ENCODE results near the gene TMPRSS3.

The TMPRSS3 gene

GRCh38 chr21:42435401-42435800 is 39.5 kb upstream of the TMPRSS3 start:
- no peak for DNase-seq (ENCODE audit: low read depth, low spot score)
- Histone ChIP-seq H3K9me3 (ENCODE audit: insufficient read depth, low read length) (peaks cover 7% of the 10 kb centered on the region; the same call in 1 of the 2 replicates), H3K36me3 (ENCODE audit: insufficient read depth, insufficient read length, low read length) (no peaks in the 10 kb centered on the region), H3K27me3 (ENCODE audit: insufficient read depth, insufficient read length) (peaks cover 31% of the 10 kb centered on the region), H3K9ac (ENCODE audit: insufficient read length, low read depth) (no peak overlapping the region), H3K4me1 (ENCODE audit: insufficient read depth, insufficient read length) (peaks cover 5% of the 10 kb centered on the region), H3K4me3 (ENCODE audit: insufficient read length, low read depth) (no peak overlapping the region)
- no peak for TF ChIP-seq SUZ12 (IDR thresholded peaks at IDR 0.05; ENCODE audit: extremely low read depth, insufficient read depth, insufficient read length)
- TF ChIP-seq ZNF274 (IDR thresholded peaks at IDR 0.05; ENCODE audit: low read depth, low read length): no peak
- no peak for TF ChIP-seq YY1 (IDR thresholded peaks at IDR 0.05; ENCODE audit: insufficient read depth, insufficient read length)

DNA sequence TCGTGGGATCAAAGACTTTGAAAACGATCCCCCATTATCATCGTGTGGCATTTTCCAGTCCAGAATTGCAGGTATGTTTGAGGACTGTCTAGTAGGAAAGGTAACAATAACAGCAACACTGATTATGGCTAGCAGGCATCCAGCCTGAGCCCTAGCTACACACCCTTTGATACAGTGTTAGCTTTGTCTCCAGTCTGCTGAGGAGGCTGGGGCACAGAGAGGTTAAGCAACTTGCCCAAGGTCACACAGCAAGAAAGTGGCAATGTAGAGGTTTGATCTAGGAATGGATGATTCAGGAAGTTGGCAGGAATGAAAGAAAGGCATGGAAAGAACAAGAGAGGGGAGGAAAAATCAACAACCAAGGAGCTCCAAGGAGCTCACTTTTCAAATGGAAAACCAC is 39.0 kb upstream of the TMPRSS3 start:
- H3K9ac ChIP-seq (ENCODE audit: insufficient read length, low read depth): no peak overlapping the region
- DNase-seq (ENCODE audit: low read depth, low spot score): no peak
- peaks cover 7% of the 10 kb centered on the region for H3K4me1 ChIP-seq (ENCODE audit: insufficient read depth, insufficient read length)
- peaks cover 7% of the 10 kb centered on the region; the same call in 1 of the 2 replicates for H3K9me3 ChIP-seq (ENCODE audit: insufficient read depth, low read length)
- H3K27me3 ChIP-seq (ENCODE audit: insufficient read depth, insufficient read length): peaks cover 31% of the 10 kb centered on the region
- H3K36me3 ChIP-seq (ENCODE audit: insufficient read depth, insufficient read length, low read length): no peaks in the 10 kb centered on the region
- TF ChIP-seq YY1 (IDR thresholded peaks at IDR 0.05; ENCODE audit: insufficient read depth, insufficient read length) (no peak), ZNF274 (IDR thresholded peaks at IDR 0.05; ENCODE audit: low read depth, low read length) (no peak), SUZ12 (IDR thresholded peaks at IDR 0.05; ENCODE audit: extremely low read depth, insufficient read depth, insufficient read length) (no peak)
- no peak overlapping the region for H3K4me3 ChIP-seq (ENCODE audit: insufficient read length, low read depth)

- H3K4me1 ChIP-seq (ENCODE audit: insufficient read depth, insufficient read length): peaks cover 3% of the 10 kb centered on the region
- H3K36me3 ChIP-seq (ENCODE audit: insufficient read depth, insufficient read length, low read length): no peaks in the 10 kb centered on the region
- no peak overlapping the region for H3K9ac ChIP-seq (ENCODE audit: insufficient read length, low read depth)
- no peak for DNase-seq (ENCODE audit: low read depth, low spot score)
- peaks cover 7% of the 10 kb centered on the region; the same call in 1 of the 2 replicates for H3K9me3 ChIP-seq (ENCODE audit: insufficient read depth, low read length)
- TF ChIP-seq SUZ12 (IDR thresholded peaks at IDR 0.05; ENCODE audit: extremely low read depth, insufficient read depth, insufficient read length) (no peak), YY1 (IDR thresholded peaks at IDR 0.05; ENCODE audit: insufficient read depth, insufficient read length) (no peak), ZNF274 (IDR thresholded peaks at IDR 0.05; ENCODE audit: low read depth, low read length) (no peak)
- no peak overlapping the region for H3K4me3 ChIP-seq (ENCODE audit: insufficient read length, low read depth)
- peaks cover 31% of the 10 kb centered on the region for H3K27me3 ChIP-seq (ENCODE audit: insufficient read depth, insufficient read length)
Observed at GRCh38 chr21:42433946-42434551, 38.2 kb upstream of the TMPRSS3 start.

DNA sequence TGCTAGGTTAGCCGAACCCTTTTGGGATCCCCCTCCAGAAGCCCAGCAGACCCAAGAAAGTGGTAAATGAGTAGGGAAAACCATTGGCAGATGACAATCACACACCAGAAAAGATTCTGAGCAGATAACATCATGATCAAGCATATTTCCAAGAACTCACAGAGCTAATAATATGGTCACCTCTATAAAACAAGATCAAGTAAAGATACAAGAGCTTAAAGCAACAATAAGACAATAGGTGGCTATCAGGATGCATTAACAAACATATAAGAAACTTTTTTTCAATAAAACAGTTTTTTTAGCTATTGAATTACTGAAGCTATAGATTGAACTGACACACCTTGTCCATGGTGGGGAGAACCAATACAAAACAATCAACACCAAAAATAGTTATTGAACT is 36.8 kb upstream of the TMPRSS3 start:
- Histone ChIP-seq H3K9ac (ENCODE audit: insufficient read length, low read depth) (no peak overlapping the region), H3K4me1 (ENCODE audit: insufficient read depth, insufficient read length) (peaks cover 3% of the 10 kb centered on the region), H3K4me3 (ENCODE audit: insufficient read length, low read depth) (no peak overlapping the region), H3K36me3 (ENCODE audit: insufficient read depth, insufficient read length, low read length) (no peaks in the 10 kb centered on the region), H3K27me3 (ENCODE audit: insufficient read depth, insufficient read length) (peaks cover 31% of the 10 kb centered on the region), H3K9me3 (ENCODE audit: insufficient read depth, low read length) (peaks cover 7% of the 10 kb centered on the region; the same call in 1 of the 2 replicates)
- no peak for DNase-seq (ENCODE audit: low read depth, low spot score)
- TF ChIP-seq YY1 (IDR thresholded peaks at IDR 0.05; ENCODE audit: insufficient read depth, insufficient read length): no peak
- no peak for TF ChIP-seq ZNF274 (IDR thresholded peaks at IDR 0.05; ENCODE audit: low read depth, low read length)
- TF ChIP-seq SUZ12 (IDR thresholded peaks at IDR 0.05; ENCODE audit: extremely low read depth, insufficient read depth, insufficient read length): no peak

- Histone ChIP-seq H3K4me3 (ENCODE audit: insufficient read length, low read depth) (no peak overlapping the region), H3K4me1 (ENCODE audit: insufficient read depth, insufficient read length) (peaks cover 3% of the 10 kb centered on the region), H3K9me3 (ENCODE audit: insufficient read depth, low read length) (0 out of 2 replicates have a peak, but pooled peaks cover 7% of the 10 kb centered on the region), H3K9ac (ENCODE audit: insufficient read length, low read depth) (no peak overlapping the region), H3K36me3 (ENCODE audit: insufficient read depth, insufficient read length, low read length) (no peaks in the 10 kb centered on the region), H3K27me3 (ENCODE audit: insufficient read depth, insufficient read length) (peaks cover 27% of the 10 kb centered on the region)
- no peak for DNase-seq (ENCODE audit: low read depth, low spot score)
- TF ChIP-seq SUZ12 (IDR thresholded peaks at IDR 0.05; ENCODE audit: extremely low read depth, insufficient read depth, insufficient read length) (no peak), ZNF274 (IDR thresholded peaks at IDR 0.05; ENCODE audit: low read depth, low read length) (no peak), YY1 (IDR thresholded peaks at IDR 0.05; ENCODE audit: insufficient read depth, insufficient read length) (no peak)
Observed at GRCh38 chr21:42431196-42431595, 35.3 kb upstream of the TMPRSS3 start.

DNA sequence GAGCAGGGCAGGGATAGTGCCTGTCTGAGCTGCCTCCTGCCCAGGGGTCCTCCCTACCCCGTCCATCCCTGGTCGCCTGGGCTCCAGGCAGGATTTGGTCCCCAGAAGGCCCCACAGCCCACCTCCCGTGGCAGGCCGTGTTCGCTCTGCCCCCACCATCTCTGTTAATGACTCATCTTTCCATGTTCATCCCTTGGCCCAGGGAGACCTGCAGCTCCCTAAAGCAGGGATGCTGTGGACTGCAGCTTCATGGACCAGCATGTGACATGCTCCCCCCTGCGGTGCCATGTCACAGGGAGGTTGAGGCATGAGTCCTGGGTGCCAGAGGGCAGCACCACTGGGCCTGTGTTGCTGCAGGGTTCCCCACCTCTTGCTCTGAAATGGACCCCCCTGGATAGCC is 34.7 kb upstream of the TMPRSS3 start:
- Histone ChIP-seq H3K36me3 (ENCODE audit: insufficient read depth, insufficient read length, low read length) (no peaks in the 10 kb centered on the region), H3K27me3 (ENCODE audit: insufficient read depth, insufficient read length) (peaks cover 24% of the 10 kb centered on the region)

GRCh38 chr21:42429856-42430255 is 34.0 kb upstream of the TMPRSS3 start:
- Histone ChIP-seq H3K9ac (ENCODE audit: insufficient read length, low read depth) (no peak overlapping the region), H3K4me3 (ENCODE audit: insufficient read length, low read depth) (no peak overlapping the region), H3K4me1 (ENCODE audit: insufficient read depth, insufficient read length) (peaks cover 3% of the 10 kb centered on the region), H3K27me3 (ENCODE audit: insufficient read depth, insufficient read length) (peaks cover 19% of the 10 kb centered on the region), H3K9me3 (ENCODE audit: insufficient read depth, low read length) (0 out of 2 replicates have a peak, but pooled peaks cover 7% of the 10 kb centered on the region), H3K36me3 (ENCODE audit: insufficient read depth, insufficient read length, low read length) (no peaks in the 10 kb centered on the region)
- TF ChIP-seq ZNF274 (IDR thresholded peaks at IDR 0.05; ENCODE audit: low read depth, low read length) (no peak), YY1 (IDR thresholded peaks at IDR 0.05; ENCODE audit: insufficient read depth, insufficient read length) (no peak), SUZ12 (IDR thresholded peaks at IDR 0.05; ENCODE audit: extremely low read depth, insufficient read depth, insufficient read length) (no peak)
- no peak for DNase-seq (ENCODE audit: low read depth, low spot score)

More for the DNA sequence above, 34.7 kb upstream of the TMPRSS3 start:
- Histone ChIP-seq H3K4me3 (ENCODE audit: insufficient read length, low read depth) (no peak overlapping the region), H3K9ac (ENCODE audit: insufficient read length, low read depth) (no peak overlapping the region), H3K9me3 (ENCODE audit: insufficient read depth, low read length) (0 out of 2 replicates have a peak, but pooled peaks cover 7% of the 10 kb centered on the region), H3K4me1 (ENCODE audit: insufficient read depth, insufficient read length) (peaks cover 3% of the 10 kb centered on the region)
- no peak for TF ChIP-seq YY1 (IDR thresholded peaks at IDR 0.05; ENCODE audit: insufficient read depth, insufficient read length)
- TF ChIP-seq ZNF274 (IDR thresholded peaks at IDR 0.05; ENCODE audit: low read depth, low read length): no peak
- no peak for TF ChIP-seq SUZ12 (IDR thresholded peaks at IDR 0.05; ENCODE audit: extremely low read depth, insufficient read depth, insufficient read length)
- DNase-seq (ENCODE audit: low read depth, low spot score): no peak

All from NT2/D1 (cell line).